Ishikawa (cell line): ENCODE measurements around the gene BCORL1.

Experiments
- CEBPB ChIP-seq: IDR thresholded peaks from 2 replicates; pipeline ENCODE4 v1.6.1; 2012
- CREB1 ChIP-seq: IDR thresholded peaks from 2 replicates; pipeline ENCODE4 v1.6.1; 2012; ENCODE audit warnings: low read depth
- EGR1 ChIP-seq: IDR thresholded peaks from 2 replicates; pipeline ENCODE4 v1.6.1; 2012
- EP300 ChIP-seq: IDR thresholded peaks from 2 replicates; pipeline ENCODE4 v1.6.1; 2012; ENCODE audit warnings: borderline replicate concordance
- RAD21 ChIP-seq: IDR thresholded peaks from 2 replicates; pipeline ENCODE4 v1.6.1; 2012; ENCODE audit warnings: low read depth
- TAF1 ChIP-seq: IDR thresholded peaks from 2 replicates; pipeline ENCODE4 v1.6.1; 2012; ENCODE audit warnings: low read depth, mild to moderate bottlenecking
- TCF12 ChIP-seq: IDR thresholded peaks from 2 replicates; pipeline ENCODE4 v1.6.1; 2012; ENCODE audit warnings: low read depth
- TEAD4 ChIP-seq: IDR thresholded peaks from 2 replicates; pipeline ENCODE4 v1.6.1; 2012
- YY1 ChIP-seq: IDR thresholded peaks from 2 replicates; pipeline ENCODE4 v1.6.1; 2012; ENCODE audit warnings: low read depth
- TF ChIP-seq, protein P1 (sequence below): IDR thresholded peaks from 2 replicates; pipeline ENCODE4 v1.6.1; 2012; ENCODE audit warnings: low read depth, mild to moderate bottlenecking

DNA sequence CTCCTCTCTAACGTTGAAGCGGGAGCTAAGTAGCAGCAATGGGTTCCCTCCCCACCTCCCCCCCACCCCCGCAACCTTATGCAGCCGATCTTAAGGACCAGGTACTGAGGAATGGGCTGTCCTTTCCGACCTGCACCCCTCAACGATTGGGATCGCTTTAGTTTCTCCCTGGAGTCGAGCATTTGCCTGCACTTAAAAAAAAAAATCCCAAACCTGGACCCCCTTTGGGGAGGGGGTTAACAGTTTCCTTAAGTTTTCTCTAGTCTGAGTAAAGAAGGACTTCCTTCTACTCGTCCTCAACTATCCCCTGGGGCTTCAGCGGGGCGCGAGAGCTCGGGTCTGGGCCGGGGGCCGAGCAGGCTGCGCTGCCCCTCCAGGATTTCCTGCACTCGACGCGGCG is 25.7 kb upstream of the BCORL1 start:
- TF ChIP-seq, protein P1, sequence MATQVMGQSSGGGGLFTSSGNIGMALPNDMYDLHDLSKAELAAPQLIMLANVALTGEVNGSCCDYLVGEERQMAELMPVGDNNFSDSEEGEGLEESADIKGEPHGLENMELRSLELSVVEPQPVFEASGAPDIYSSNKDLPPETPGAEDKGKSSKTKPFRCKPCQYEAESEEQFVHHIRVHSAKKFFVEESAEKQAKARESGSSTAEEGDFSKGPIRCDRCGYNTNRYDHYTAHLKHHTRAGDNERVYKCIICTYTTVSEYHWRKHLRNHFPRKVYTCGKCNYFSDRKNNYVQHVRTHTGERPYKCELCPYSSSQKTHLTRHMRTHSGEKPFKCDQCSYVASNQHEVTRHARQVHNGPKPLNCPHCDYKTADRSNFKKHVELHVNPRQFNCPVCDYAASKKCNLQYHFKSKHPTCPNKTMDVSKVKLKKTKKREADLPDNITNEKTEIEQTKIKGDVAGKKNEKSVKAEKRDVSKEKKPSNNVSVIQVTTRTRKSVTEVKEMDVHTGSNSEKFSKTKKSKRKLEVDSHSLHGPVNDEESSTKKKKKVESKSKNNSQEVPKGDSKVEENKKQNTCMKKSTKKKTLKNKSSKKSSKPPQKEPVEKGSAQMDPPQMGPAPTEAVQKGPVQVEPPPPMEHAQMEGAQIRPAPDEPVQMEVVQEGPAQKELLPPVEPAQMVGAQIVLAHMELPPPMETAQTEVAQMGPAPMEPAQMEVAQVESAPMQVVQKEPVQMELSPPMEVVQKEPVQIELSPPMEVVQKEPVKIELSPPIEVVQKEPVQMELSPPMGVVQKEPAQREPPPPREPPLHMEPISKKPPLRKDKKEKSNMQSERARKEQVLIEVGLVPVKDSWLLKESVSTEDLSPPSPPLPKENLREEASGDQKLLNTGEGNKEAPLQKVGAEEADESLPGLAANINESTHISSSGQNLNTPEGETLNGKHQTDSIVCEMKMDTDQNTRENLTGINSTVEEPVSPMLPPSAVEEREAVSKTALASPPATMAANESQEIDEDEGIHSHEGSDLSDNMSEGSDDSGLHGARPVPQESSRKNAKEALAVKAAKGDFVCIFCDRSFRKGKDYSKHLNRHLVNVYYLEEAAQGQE = no peak
- TF ChIP-seq CEBPB (no peak), TEAD4 (no peak), CREB1 (no peak), EP300 (no peak), EGR1 (no peak), YY1 (no peak), TCF12 (no peak), RAD21 (no peak), TAF1 (no peak)
